ENCODE data around the gene FKBP14.
A peak's percentile ranks its signal among the peaks of the same experiment; 100 is the strongest.
"Not testable (repeated sequence)": the region's sequence is repeated elsewhere in the genome, so short reads cannot be mapped to it uniquely, and the experiment has no call there.

Gene FKBP14

DNA sequence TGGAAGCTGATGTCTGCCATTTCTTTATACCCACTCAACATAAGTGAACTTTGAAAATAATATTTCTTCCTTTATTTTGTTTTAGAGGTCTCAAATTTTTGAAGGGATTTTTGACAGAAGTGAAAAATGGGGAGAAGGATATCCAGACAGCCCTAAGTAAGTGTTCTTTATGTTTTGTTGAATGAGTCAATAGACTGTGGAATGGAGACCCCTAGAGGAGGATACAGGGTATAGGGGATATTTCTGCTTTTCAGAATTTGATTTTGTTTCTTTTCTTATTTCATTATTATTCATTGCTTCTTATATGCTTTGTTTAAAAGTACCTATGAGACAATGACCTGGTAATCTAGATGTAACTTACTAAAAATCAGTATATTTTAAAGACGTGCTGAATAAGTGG, 36.1 kb upstream of the FKBP14 start:
- H4K20me1 ChIP-seq (ENCODE audit: insufficient read depth): no peaks in the 10 kb centered on the region
- peaks cover 8% of the 10 kb centered on the region for H3K4me1 ChIP-seq (ENCODE audit: low read depth, poor library complexity, severe bottlenecking)
- no peaks in the 10 kb centered on the region for H3K36me3 ChIP-seq (ENCODE audit: insufficient read depth)
- no peak overlapping the region for H3K4me3 ChIP-seq (IDR thresholded peaks at IDR 0.05; ENCODE audit: insufficient read depth, low read depth, low read length)
- H3K27me3 ChIP-seq (ENCODE audit: insufficient read depth, low read depth): no peaks in the 10 kb centered on the region
- H2AFZ ChIP-seq (ENCODE audit: low read depth): no peak overlapping the region
- no peaks in the 10 kb centered on the region for H3K79me2 ChIP-seq (ENCODE audit: insufficient read depth, low read depth)
- TF ChIP-seq, protein P1, sequence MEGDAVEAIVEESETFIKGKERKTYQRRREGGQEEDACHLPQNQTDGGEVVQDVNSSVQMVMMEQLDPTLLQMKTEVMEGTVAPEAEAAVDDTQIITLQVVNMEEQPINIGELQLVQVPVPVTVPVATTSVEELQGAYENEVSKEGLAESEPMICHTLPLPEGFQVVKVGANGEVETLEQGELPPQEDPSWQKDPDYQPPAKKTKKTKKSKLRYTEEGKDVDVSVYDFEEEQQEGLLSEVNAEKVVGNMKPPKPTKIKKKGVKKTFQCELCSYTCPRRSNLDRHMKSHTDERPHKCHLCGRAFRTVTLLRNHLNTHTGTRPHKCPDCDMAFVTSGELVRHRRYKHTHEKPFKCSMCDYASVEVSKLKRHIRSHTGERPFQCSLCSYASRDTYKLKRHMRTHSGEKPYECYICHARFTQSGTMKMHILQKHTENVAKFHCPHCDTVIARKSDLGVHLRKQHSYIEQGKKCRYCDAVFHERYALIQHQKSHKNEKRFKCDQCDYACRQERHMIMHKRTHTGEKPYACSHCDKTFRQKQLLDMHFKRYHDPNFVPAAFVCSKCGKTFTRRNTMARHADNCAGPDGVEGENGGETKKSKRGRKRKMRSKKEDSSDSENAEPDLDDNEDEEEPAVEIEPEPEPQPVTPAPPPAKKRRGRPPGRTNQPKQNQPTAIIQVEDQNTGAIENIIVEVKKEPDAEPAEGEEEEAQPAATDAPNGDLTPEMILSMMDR (conservative IDR thresholded peaks at IDR 0.05; ENCODE audit: low read depth, low read length): peak; percentile 71
- H3K9ac ChIP-seq: no peak overlapping the region
- H3K27ac ChIP-seq: no peak overlapping the region
- no peak overlapping the region for H3K4me2 ChIP-seq

DNA sequence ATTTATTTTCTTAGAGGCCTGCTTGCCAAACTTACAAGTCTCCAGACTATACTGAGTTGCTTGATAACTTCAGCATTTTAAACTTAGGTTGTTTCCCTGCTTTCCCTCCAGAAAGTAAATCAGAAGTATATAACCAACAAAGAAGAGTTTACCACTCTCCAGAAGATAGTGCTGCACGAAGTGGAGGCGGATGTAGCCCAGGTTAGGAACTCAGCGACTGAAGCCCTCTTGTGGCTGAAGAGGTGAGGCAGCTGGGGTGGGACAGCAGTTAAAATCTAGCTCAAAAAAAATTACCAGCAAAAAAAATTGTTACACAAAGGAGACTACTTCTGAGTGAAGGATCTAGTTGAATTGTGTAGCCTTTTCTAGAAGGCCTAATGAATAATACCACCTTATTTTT, 35.3 kb upstream of the FKBP14 start:
- H3K27ac ChIP-seq; H3K4me3 ChIP-seq (IDR thresholded peaks at IDR 0.05; ENCODE audit: insufficient read depth, low read depth, low read length); H3K36me3 ChIP-seq (ENCODE audit: insufficient read depth); H3K79me2 ChIP-seq (ENCODE audit: insufficient read depth, low read depth); H3K4me2 ChIP-seq; H3K4me1 ChIP-seq (ENCODE audit: low read depth, poor library complexity, severe bottlenecking); H4K20me1 ChIP-seq (ENCODE audit: insufficient read depth); H3K27me3 ChIP-seq (ENCODE audit: insufficient read depth, low read depth); H2AFZ ChIP-seq (ENCODE audit: low read depth); H3K9ac ChIP-seq: not testable (repeated sequence)
- TF ChIP-seq, protein P1 (conservative IDR thresholded peaks at IDR 0.05; ENCODE audit: low read depth, low read length): peak; percentile 59

DNA sequence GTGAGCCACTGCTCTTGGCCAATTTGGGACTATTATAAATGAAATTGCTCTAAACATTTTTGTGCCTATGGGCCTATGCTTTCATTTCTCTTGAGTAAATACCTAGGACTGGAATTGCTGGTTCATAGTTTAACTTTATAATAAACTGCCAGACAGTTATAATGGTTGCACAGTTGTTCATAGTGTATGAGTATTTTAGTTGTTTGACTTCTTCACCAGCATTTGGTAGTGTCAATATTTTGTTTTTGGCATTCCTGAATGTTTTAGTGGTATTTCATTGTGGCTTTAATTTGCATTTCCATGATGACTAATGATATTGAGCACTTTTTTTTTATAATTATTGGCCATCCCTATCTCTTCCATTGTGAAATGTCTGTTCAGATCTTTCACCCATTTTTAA, 31.2 kb upstream of the FKBP14 start:
- Histone ChIP-seq H3K27ac (no peak overlapping the region), H3K4me3 (IDR thresholded peaks at IDR 0.05; ENCODE audit: insufficient read depth, low read depth, low read length) (no peak overlapping the region), H4K20me1 (ENCODE audit: insufficient read depth) (no peaks in the 10 kb centered on the region), H3K79me2 (ENCODE audit: insufficient read depth, low read depth) (no peaks in the 10 kb centered on the region), H2AFZ (ENCODE audit: low read depth) (no peak overlapping the region), H3K4me1 (ENCODE audit: low read depth, poor library complexity, severe bottlenecking) (peaks cover 8% of the 10 kb centered on the region), H3K36me3 (ENCODE audit: insufficient read depth) (no peaks in the 10 kb centered on the region), H3K27me3 (ENCODE audit: insufficient read depth, low read depth) (no peaks in the 10 kb centered on the region), H3K9ac (no peak overlapping the region), H3K4me2 (no peak overlapping the region)
- TF ChIP-seq, protein P1 (conservative IDR thresholded peaks at IDR 0.05; ENCODE audit: low read depth, low read length): no peak

DNA sequence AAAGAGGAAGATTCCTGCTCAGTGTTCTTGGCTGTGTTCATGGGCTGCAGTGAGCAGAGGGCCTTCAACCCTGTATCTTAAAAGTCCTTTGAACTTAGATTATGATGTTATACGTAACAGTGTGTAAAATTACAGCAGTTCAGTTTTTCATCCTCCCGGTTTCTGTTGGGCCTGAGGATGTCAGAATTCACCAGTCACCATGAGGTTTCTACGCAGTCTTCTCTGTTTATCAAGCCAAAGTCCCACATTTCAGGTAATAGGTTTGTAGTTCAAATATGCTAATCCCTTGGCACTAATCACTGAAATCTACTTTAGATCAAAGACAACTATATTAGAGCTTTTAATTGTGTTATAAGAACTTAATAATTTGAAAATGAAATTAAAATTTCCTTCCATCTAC, 26.6 kb upstream of the FKBP14 start:
- Histone ChIP-seq H3K79me2 (ENCODE audit: insufficient read depth, low read depth) (no peaks in the 10 kb centered on the region), H3K4me2 (no peak overlapping the region), H3K27me3 (ENCODE audit: insufficient read depth, low read depth) (no peaks in the 10 kb centered on the region), H3K4me3 (IDR thresholded peaks at IDR 0.05; ENCODE audit: insufficient read depth, low read depth, low read length) (no peak overlapping the region), H3K9ac (no peak overlapping the region), H4K20me1 (ENCODE audit: insufficient read depth) (no peaks in the 10 kb centered on the region), H3K36me3 (ENCODE audit: insufficient read depth) (no peaks in the 10 kb centered on the region), H3K27ac (no peak overlapping the region), H2AFZ (ENCODE audit: low read depth) (no peak overlapping the region), H3K4me1 (ENCODE audit: low read depth, poor library complexity, severe bottlenecking) (no peaks in the 10 kb centered on the region)
- TF ChIP-seq, protein P1 (conservative IDR thresholded peaks at IDR 0.05; ENCODE audit: low read depth, low read length): no peak

DNA sequence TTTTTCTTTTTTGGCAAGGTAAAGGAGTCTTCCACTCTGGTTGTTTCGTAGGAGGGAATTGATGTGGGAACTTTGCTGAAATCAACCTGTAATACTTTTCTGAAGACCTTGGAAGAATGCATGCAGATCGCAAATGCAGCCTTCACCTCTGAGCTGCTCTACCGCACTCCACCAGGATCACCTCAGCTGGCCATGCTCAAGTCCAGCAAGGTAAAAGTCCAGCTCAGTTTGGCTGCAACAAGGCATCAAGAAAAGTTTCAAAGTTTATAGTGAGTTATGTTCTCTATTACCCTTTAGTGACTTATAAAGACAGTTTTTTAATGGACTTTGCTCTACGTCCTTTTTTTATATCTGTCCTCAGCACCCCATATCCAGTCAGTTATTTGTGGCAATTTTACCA, 22.7 kb upstream of the FKBP14 start:
- TF ChIP-seq, protein P1 (conservative IDR thresholded peaks at IDR 0.05; ENCODE audit: low read depth, low read length): no peak
- no peak overlapping the region for H3K9ac ChIP-seq
- H3K4me3 ChIP-seq (IDR thresholded peaks at IDR 0.05; ENCODE audit: insufficient read depth, low read depth, low read length): no peak overlapping the region
- H3K27ac ChIP-seq: no peak overlapping the region
- no peaks in the 10 kb centered on the region for H3K27me3 ChIP-seq (ENCODE audit: insufficient read depth, low read depth)
- no peak overlapping the region for H2AFZ ChIP-seq (ENCODE audit: low read depth)
- no peak overlapping the region for H3K4me2 ChIP-seq
- H4K20me1 ChIP-seq (ENCODE audit: insufficient read depth): no peaks in the 10 kb centered on the region
- H3K36me3 ChIP-seq (ENCODE audit: insufficient read depth): no peaks in the 10 kb centered on the region
- H3K4me1 ChIP-seq (ENCODE audit: low read depth, poor library complexity, severe bottlenecking): no peaks in the 10 kb centered on the region
- no peaks in the 10 kb centered on the region for H3K79me2 ChIP-seq (ENCODE audit: insufficient read depth, low read depth)

Measured in KMS-11 (cell line).